Adipocyte (in vitro differentiated cells): ENCODE data around the gene TNFRSF18.
"Not testable (repeated sequence)": the region's sequence is repeated elsewhere in the genome, so short reads cannot be mapped to it uniquely, and the experiment has no call there.

Source experiments
- DNase-seq: peaks from one replicate; pipeline ENCODE4 v3.0.0-alpha.2; 2015; ENCODE audit warnings: low read depth
- H3K27me3 ChIP-seq: replicated peaks from 2 replicates; pipeline ENCODE4 v1.7.0; 2013; ENCODE audit warnings: mild to moderate bottlenecking, low read length, moderate library complexity; ENCODE audit not compliant: control insufficient read depth, insufficient read depth
- H3K36me3 ChIP-seq: 2 replicates; pipeline ENCODE4 v1.7.0; 2013; ENCODE audit warnings: low read length, mild to moderate bottlenecking, moderate library complexity; ENCODE audit not compliant: control insufficient read depth, insufficient read depth, severe bottlenecking
- H3K4me1 ChIP-seq: 2 replicates; pipeline ENCODE4 v1.7.0; 2013; ENCODE audit warnings: mild to moderate bottlenecking, low read length, moderate library complexity; ENCODE audit not compliant: control insufficient read depth, insufficient read depth
- H3K4me3 ChIP-seq: 2 replicates; pipeline ENCODE4 v1.7.0; 2013; ENCODE audit warnings: mild to moderate bottlenecking, low read length, moderate library complexity
- H3K9ac ChIP-seq: 2 replicates; pipeline ENCODE4 v1.7.0; 2013; ENCODE audit warnings: mild to moderate bottlenecking, low read length, moderate library complexity
- H3K9me3 ChIP-seq: 2 replicates; pipeline ENCODE4 v1.7.0; 2013; ENCODE audit warnings: mild to moderate bottlenecking, low read length, moderate library complexity; ENCODE audit not compliant: control insufficient read depth

TNFRSF18 gene

DNA sequence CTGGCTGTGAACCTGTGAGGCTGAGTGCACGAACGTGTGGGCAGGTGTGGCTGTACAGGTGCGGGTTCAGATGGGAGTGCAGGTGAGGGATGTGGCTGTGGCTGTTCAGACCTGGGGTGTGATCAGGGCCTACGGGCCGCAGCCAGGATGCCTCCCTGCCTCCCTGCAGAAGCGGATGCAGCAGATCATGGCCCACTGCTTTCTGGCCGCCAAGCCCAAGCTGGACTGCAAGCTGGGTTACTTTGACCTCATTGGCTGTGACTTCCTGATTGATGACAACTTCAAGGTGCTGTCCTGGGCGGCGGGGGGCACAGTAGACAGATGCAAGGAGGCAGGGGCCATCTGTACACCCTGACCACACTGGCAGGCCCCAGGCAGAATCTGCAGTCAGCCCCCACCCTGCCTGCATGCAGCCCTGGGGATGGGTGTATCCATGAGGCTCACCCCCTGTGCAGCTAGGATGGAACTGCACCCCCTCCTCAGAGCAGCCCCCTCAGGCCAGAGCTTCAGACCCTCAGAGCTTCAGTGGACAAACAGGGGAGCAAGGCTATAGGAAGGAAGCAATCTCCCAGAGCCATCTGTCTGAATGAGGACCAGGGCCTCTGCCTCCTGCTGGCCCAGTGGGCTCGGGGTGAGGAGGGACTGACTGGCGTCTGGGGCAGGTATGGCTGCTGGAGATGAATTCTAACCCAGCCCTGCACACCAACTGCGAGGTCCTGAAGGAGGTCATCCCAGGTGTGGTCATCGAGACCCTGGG is 9.8 kb downstream of the TNFRSF18 start:
- Histone ChIP-seq H3K27me3 (peaks cover 6% of the 10 kb centered on the region), H3K4me3 (no peak overlapping the region), H3K4me1 (no peaks in the 10 kb centered on the region), H3K9me3 (peaks cover 30% of the 10 kb centered on the region), H3K36me3 (no peaks in the 10 kb centered on the region), H3K9ac (no peak overlapping the region)
- no peak for DNase-seq

DNA sequence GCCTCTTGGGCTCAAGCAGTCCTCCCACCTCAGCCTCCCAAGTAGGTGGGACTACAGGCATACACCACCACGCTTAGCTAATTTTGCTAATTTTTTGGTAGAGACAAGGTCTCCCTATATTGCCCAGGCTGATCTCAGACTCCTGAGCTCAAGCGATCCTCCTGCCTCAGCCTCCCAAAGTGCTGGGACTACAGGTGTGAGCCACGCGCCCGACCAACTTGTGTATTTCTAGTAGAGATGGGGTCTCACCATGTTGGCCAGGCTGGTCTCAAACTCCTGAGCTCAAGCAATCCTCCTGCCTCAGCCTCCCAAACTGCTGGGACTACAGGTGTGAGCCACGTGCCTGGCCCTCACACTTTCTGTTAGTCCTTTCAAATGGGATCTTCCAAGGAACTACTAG is 10.7 kb downstream of the TNFRSF18 start:
- H3K27me3 ChIP-seq, DNase-seq, H3K4me1 ChIP-seq, H3K4me3 ChIP-seq, H3K36me3 ChIP-seq, H3K9ac ChIP-seq: not testable (repeated sequence)
- H3K9me3 ChIP-seq: peaks cover 32% of the 10 kb centered on the region

GRCh38 chr1:1194723-1195122 is 11.7 kb downstream of the TNFRSF18 start:
- no peaks in the 10 kb centered on the region for H3K36me3 ChIP-seq
- H3K4me1 ChIP-seq: no peaks in the 10 kb centered on the region
- no peak for DNase-seq
- no peak overlapping the region for H3K9ac ChIP-seq
- H3K9me3 ChIP-seq: peaks cover 32% of the 10 kb centered on the region
- peaks cover 6% of the 10 kb centered on the region for H3K27me3 ChIP-seq
- no peak overlapping the region for H3K4me3 ChIP-seq

GRCh38 chr1:1191734-1192133 is 14.7 kb downstream of the TNFRSF18 start:
- Histone ChIP-seq H3K27me3 (peaks cover 12% of the 10 kb centered on the region), H3K9me3 (peaks cover 32% of the 10 kb centered on the region)
- no peak for DNase-seq

DNA sequence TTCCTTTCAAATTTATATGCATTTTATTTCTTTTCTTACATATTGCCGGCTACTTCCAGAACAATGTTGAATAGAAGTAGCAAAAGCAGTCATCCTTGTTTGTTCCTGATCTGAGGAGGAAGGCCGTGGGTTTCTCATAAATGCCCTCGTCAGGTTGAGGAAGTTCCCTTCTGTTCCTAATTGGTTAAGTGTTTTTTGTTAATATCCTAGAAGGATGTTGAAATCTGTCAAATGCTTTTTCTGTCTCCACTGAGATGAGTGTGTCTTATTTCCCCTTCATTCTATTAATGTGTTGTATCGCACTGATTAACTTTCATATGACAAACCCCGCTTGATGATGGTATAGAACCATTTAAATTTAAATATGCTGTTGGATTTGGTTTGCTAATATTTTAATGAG is 17.3 kb downstream of the TNFRSF18 start:
- DNase-seq: no peak

More at GRCh38 chr1:1191734-1192133, 14.7 kb downstream of the TNFRSF18 start:
- no peak overlapping the region for H3K9ac ChIP-seq
- no peaks in the 10 kb centered on the region for H3K4me1 ChIP-seq
- H3K4me3 ChIP-seq: no peak overlapping the region
- no peaks in the 10 kb centered on the region for H3K36me3 ChIP-seq

DNA sequence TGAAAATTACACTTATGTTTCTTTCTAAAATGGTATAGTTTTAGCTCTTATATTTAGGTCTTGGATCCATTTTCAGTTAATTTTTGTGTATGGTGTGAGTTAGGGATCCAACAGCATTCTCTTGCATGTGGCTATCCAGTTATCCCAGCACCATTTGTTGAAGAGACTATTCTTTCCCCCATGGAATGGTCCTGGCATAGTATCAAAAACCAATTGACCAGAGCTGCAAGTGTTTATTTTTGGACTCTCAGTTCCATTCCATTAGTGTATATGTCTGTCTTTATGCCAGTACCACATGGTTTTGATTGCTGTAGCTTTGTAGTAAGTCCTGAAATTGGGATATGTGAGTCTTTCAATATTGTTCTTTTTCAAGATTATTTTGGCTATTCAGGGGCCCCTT is 18.5 kb downstream of the TNFRSF18 start:
- peak; percentile 39 for DNase-seq
- Histone ChIP-seq H3K9me3 (peaks cover 15% of the 10 kb centered on the region), H3K36me3 (no peaks in the 10 kb centered on the region), H3K27me3 (peaks cover 22% of the 10 kb centered on the region), H3K9ac (no peak overlapping the region), H3K4me1 (no peaks in the 10 kb centered on the region), H3K4me3 (no peak overlapping the region)

More for the DNA sequence above, 17.3 kb downstream of the TNFRSF18 start:
- no peaks in the 10 kb centered on the region for H3K36me3 ChIP-seq
- no peak overlapping the region for H3K9ac ChIP-seq
- peaks cover 21% of the 10 kb centered on the region for H3K9me3 ChIP-seq
- H3K4me1 ChIP-seq: no peaks in the 10 kb centered on the region
- no peak overlapping the region for H3K4me3 ChIP-seq
- H3K27me3 ChIP-seq: peaks cover 12% of the 10 kb centered on the region

DNA sequence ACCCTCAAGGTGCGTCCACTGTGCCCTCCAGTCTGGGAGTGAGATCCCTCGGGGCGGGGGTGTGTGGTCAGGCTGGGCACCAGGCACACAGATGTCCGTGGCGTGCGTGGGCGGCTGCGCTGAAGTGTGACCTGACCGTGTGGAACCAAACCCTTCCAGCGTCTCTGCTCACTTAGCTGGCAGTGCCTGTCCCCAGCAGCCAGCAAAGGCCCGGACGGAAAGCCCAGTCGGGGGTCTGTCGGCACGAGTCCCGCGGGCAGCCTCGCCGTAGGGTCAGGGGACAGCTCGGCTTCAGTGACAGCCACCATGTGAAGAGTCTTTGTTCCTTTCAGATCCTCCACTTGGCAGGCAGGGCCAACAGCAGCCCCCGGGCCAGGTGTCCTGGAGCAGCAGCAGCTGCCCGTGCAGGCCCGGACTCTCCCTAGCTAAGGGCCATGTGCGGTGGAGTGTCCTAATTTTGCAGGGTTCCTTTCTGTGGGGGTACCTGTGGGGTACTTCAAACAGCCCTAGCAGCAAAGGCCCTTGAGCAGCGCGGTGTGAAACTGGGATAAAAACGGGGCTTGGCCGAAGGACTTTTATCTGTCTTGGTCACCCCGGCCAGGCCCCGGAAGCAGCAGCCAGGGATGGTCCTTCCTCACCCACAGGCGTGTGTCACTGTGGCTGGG is 21.2 kb downstream of the TNFRSF18 start:
- H3K4me3 ChIP-seq: no peak overlapping the region
- peaks cover 30% of the 10 kb centered on the region for H3K27me3 ChIP-seq
- DNase-seq: no peak
- H3K36me3 ChIP-seq: no peaks in the 10 kb centered on the region
- H3K9me3 ChIP-seq: no peaks in the 10 kb centered on the region
- no peaks in the 10 kb centered on the region for H3K4me1 ChIP-seq
- no peak overlapping the region for H3K9ac ChIP-seq

DNA sequence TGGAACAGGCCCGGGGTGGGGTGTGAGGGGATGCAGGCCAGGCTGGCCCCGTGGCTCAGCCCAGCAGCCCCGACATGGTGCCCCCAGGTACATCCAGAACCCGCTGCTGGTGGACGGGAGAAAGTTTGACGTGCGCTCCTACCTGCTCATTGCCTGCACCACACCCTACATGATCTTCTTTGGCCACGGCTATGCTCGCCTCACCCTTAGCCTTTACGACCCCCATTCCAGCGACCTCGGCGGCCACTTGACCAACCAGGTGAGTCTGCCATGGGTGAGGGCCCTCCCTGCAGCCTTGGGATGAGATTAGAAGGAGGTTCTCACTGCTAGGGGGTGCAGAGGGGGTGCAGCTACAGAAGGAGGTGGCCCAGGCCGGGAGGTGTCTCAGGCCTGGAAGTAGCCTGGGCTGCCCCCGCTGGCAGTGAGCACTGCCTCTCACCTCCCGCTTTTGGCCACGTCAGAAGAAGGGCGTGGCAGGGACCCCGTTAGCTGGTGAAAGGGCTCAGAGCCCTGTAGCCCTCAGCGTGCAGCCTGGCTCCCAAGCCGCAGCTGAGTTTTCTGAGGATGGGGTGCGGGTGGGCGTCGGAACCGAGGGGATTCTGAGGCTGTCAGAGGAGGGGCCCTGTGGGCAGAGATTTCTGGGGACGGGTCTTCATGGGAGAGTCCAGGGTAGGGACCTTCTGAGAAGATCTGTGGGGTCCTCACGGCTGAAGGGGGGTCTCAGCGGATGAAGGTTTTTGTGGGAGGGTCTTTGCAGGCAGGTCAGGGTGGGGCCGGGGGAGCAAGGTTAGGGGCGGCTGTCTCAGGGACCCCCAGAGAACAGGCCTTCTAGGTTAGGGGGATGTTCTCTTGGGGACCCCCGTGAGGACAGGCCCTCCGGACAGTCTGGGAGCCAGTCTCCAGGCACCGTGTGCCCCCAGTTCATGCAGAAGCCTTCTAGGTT is 22.3 kb downstream of the TNFRSF18 start:
- Histone ChIP-seq H3K9ac (no peak overlapping the region), H3K4me3 (no peak overlapping the region), H3K9me3 (no peaks in the 10 kb centered on the region), H3K27me3 (peaks cover 31% of the 10 kb centered on the region), H3K4me1 (no peaks in the 10 kb centered on the region), H3K36me3 (no peaks in the 10 kb centered on the region)
- no peak for DNase-seq

DNA sequence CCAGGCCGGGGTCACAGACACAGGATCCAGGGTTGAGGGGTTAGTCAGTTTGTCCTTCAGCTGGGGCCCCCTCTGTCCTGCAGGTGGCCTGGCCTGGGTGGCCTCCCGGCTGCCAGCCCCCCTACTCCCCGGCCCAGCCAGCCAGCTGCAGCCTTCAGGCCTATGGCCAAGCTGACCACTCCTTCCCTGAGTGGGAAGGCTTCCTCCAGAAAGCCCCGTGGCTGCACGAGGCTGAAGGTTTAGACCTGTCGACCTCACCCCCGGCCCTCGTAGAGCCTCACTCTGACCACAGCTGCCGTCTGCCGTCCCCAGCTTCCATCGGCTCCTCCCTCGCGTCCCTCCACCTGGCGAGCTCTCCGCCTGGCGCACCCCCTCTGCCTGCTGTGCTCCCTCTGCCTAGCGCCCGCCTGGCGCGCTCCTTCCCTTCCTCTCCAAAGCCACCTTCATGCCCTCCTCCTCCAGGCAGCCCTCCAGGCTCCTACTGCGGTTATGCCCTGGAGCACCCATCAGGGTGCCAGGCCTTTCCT is 23.1 kb downstream of the TNFRSF18 start:
- Histone ChIP-seq H3K27me3 (peaks cover 30% of the 10 kb centered on the region), H3K36me3 (no peaks in the 10 kb centered on the region), H3K9me3 (no peaks in the 10 kb centered on the region), H3K4me1 (no peaks in the 10 kb centered on the region), H3K9ac (no peak overlapping the region), H3K4me3 (no peak overlapping the region)
- DNase-seq: no peak

- no peaks in the 10 kb centered on the region for H3K4me1 ChIP-seq
- H3K9me3 ChIP-seq: no peaks in the 10 kb centered on the region
- DNase-seq: no peak
- H3K4me3 ChIP-seq: no peak overlapping the region
- H3K9ac ChIP-seq: no peak overlapping the region
- H3K27me3 ChIP-seq: peaks cover 35% of the 10 kb centered on the region
- H3K36me3 ChIP-seq: no peaks in the 10 kb centered on the region
Measured at GRCh38 chr1:1182491-1183220, 23.7 kb downstream of the TNFRSF18 start.
